Calu3 (cell line): ENCODE data around the gene FCGR2B. TPM values are rescaled to one million over a fixed set of nuclear protein-coding genes. Genes with fewer than 3 reads are reported as not detected.
"Not testable (repeated sequence)": the region's sequence is repeated elsewhere in the genome, so short reads cannot be mapped to it uniquely, and the experiment has no call there.

Experiments used
- Bru-seq: library from RNA; stranded (reverse); fragments of 400-500 nt; gene quantifications from one replicate; lab custom pipeline; 2021; lab: Mats Ljungman, UMichigan
- BruChase-seq, 2 experiments: library from RNA; stranded (reverse); fragments of 400-500 nt; gene quantifications; one replicate each; lab custom pipeline; 2021; lab: Mats Ljungman, UMichigan
- BruUV-seq: library from RNA; stranded (reverse); fragments of 400-500 nt; replicated peaks from 2 replicates; lab custom pipeline; 2021; lab: Mats Ljungman, UMichigan
- CTCF ChIA-PET: fragments of 300-600 bp; sonication (Branson Sonifier 250); formaldehyde crosslinking; loops from one replicate; lab custom pipeline; 2022; ENCODE audit warnings: antibody characterized with exemption; lab: Charles Lee
- DNase-seq: peaks from one replicate; pipeline ENCODE4 v3.0.0; 2022
- H3K27ac Mint-ChIP-seq: one replicate; pipeline ENCODE4 v1.8.0; 2022; ENCODE audit warnings: mixed read lengths; ENCODE audit not compliant: unreplicated experiment
- H3K27me3 Mint-ChIP-seq: one replicate; pipeline ENCODE4 v1.8.0; 2022; ENCODE audit warnings: mixed read lengths; ENCODE audit not compliant: unreplicated experiment
- H3K36me3 Mint-ChIP-seq: one replicate; pipeline ENCODE4 v1.8.0; 2022; ENCODE audit warnings: mild to moderate bottlenecking, moderate library complexity, mixed read lengths; ENCODE audit not compliant: insufficient read depth, unreplicated experiment
- H3K4me1 Mint-ChIP-seq: one replicate; pipeline ENCODE4 v1.8.0; 2022; ENCODE audit warnings: mild to moderate bottlenecking, low read depth, mixed read lengths; ENCODE audit not compliant: unreplicated experiment
- H3K4me3 Mint-ChIP-seq: one replicate; pipeline ENCODE4 v1.8.0; 2022; ENCODE audit warnings: mild to moderate bottlenecking, low read depth, moderate library complexity, mixed read lengths; ENCODE audit not compliant: unreplicated experiment
- H3K9me3 Mint-ChIP-seq: one replicate; pipeline ENCODE4 v1.8.0; 2022; ENCODE audit warnings: low read depth, mixed read lengths; ENCODE audit not compliant: unreplicated experiment
- intact Hi-C: fragments of 100-400 bp; cut with micrococcal nuclease; formaldehyde crosslinking; loops from one replicate; pipeline ENCODE4 v1.10.0; 2022; ENCODE audit not compliant: unreplicated experiment
- long read RNA-seq: library from polyadenylated mRNA; stranded (forward); transcript quantifications from one replicate; pipeline ENCODE4 v2.0.0, GENCODE V29; 2022
- total RNA-seq: library from RNA; stranded (reverse); gene quantifications from 2 replicates; pipeline ENCODE4 v1.2.3, GENCODE V29; 2022

The FCGR2B gene
- total RNA-seq (not detected in 2 replicates), Bru-seq, nascent RNA (not detected), BruChase-seq, experiment 1, labeled RNA remaining after a 6-hour chase (not detected), BruChase-seq, experiment 2, labeled RNA remaining after a 2-hour chase (not detected)
- long read RNA-seq = 0 reads

DNA sequence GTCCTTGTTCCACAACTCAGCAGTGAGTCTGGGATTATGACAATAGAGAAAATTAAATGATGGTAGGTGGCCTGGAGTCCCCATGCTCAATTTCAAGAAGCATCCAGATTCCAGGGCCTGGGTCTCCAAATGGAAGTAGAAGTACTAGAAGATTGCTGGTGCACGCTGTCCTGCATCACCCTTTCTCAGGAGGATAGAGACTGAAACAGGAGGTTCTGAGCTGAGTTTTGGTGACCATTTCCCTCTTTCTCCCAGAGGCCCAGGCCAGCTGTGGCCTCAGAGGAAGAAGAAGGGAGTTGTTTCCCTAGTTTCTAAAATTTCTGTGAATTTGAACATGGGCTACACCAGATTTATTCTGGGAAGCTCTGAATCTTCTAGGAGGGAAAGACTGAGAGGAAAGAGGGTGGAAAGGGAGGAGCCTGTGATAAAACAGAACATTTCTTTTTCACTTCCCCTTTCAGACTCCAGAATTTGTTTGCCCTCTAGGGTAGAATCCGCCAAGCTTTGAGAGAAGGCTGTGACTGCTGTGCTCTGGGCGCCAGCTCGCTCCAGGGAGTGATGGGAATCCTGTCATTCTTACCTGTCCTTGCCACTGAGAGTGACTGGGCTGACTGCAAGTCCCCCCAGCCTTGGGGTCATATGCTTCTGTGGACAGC is at the start of gene FCGR2B:
TSS of gene FCGR2B (plus strand) at position 460 of the 656 bp plus-strand sequence. CDS start at position 559, 99 bp downstream.
- H3K36me3 Mint-ChIP-seq, H3K27me3 Mint-ChIP-seq, intact Hi-C loops, BruUV-seq, H3K9me3 Mint-ChIP-seq, H3K4me1 Mint-ChIP-seq, DNase-seq, H3K27ac Mint-ChIP-seq, CTCF ChIA-PET, H3K4me3 Mint-ChIP-seq: not testable (repeated sequence)

DNA sequence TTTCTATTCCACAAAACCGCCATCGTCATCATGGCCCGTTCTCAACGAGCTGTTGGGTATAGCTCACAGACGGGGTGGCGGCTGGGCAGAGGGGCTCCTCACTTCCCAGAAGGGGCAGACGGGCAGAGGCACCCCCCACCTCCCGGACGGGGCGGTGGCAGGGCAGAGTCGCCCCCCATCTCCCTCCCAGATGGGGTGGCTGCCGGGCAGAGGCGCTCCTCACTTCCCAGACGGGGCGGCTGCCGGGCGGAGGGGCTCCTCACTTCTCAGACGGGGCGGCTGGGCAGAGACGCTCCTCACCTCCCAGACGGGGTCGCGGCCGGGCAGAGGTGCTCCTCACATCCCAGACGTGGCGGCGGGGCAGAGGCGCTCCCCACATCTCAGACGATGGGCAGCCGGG is 46.5 kb upstream of the FCGR2B start:
- CTCF ChIA-PET, H3K9me3 Mint-ChIP-seq, H3K4me3 Mint-ChIP-seq, H3K27ac Mint-ChIP-seq, BruUV-seq, DNase-seq, intact Hi-C loops: not testable (repeated sequence)
- peaks cover 14% of the 10 kb centered on the region for H3K4me1 Mint-ChIP-seq
- H3K36me3 Mint-ChIP-seq = peaks cover 14% of the 10 kb centered on the region
- peaks cover 17% of the 10 kb centered on the region for H3K27me3 Mint-ChIP-seq

DNA sequence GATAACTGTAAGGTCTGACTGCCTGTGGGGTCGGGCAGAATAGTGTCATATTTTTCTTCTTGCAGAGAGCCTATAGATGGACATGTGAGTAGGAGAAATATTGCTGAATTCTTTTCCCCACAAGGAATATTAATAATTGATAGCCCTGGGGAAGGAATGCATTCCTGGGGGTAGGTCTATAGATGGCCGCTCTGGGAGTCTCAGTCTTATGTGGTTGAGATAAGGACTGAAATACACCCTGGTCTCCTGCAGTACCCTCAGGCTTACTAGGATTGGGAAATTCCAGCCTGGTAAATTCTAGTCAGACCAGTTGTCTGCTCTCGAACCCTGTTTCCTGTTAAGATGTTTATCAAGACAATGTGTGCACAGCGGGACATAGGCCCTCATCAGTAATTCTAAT is 44.4 kb upstream of the FCGR2B start:
- not testable (repeated sequence) for H3K9me3 Mint-ChIP-seq

DNA sequence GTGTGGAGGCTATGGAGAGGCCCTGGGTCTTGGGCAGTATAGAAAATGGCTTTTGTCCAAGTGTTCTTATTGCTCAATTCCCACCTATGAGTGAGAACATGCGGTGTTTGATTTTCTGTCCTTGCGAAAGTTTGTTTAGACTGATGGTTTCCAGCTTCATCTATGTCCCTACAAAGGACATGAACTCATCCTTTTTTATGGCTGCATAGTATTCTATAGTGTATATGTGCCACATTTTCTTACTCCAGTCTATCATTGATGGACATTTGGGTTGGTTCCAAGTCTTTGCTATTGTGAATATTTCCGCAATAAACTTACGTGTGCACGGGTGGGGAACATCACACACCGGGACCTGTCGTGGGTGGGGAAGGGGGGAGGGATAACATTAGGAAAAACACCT is 42.5 kb upstream of the FCGR2B start:
- H3K4me3 Mint-ChIP-seq, BruUV-seq, H3K36me3 Mint-ChIP-seq, H3K9me3 Mint-ChIP-seq, DNase-seq, H3K27ac Mint-ChIP-seq, H3K4me1 Mint-ChIP-seq: not testable (repeated sequence)
- CTCF ChIA-PET = interaction anchor here (0.7 kb wide), 1 partner anchor 122 kb away, joined by 3 read pairs; no protein-coding TSS in a partner anchor
- intact Hi-C loops = loop anchor here (10.0 kb wide), 1 partner anchor 76 kb away; the partner anchor contains the start of gene FCGR3A
- H3K27me3 Mint-ChIP-seq = peaks cover 40% of the 10 kb centered on the region

More for the DNA sequence above, 44.4 kb upstream of the FCGR2B start:
- intact Hi-C loops, BruUV-seq, H3K36me3 Mint-ChIP-seq, CTCF ChIA-PET, H3K27ac Mint-ChIP-seq, H3K4me1 Mint-ChIP-seq, H3K4me3 Mint-ChIP-seq, DNase-seq: not testable (repeated sequence)
- peaks cover 25% of the 10 kb centered on the region for H3K27me3 Mint-ChIP-seq

DNA sequence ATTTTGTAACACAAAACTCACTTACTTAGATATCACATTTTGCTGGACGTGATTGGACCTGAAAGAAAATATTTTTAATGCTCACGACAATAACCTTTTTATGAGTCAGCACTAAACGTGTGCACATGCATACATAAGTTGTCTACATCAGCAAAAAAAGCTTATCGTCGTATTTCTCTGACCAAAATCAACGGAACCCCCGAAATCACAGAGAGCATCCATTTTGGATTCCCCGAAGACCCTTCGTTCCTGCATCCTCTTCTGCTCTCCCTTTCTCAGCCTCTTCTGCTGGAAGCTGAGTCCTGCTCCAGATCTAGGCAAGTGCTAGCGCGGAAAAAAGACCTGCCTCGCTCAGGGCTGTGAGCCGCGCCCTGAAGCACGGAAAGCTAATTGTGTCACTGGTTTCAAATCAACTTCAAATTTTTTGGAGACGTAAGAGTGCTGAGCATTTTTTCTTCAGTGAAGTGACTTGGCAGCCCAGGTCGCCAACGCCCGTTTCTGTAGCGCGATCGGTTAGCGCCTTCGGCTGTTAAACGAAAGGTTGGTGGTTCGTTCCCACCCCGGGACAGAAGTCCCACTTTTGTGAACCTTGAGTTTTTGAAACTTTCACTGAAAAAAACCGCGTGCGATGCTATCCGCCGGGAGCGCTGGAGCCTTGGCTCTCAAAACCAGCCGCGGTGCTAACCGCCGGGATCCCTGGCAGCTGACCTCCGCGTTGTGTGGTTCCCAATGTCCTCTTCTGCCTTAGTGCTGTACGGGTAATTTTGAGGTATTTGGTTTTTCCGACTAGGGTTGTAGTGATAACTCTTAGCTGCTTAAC is 41.6 kb upstream of the FCGR2B start:
- intact Hi-C loops = loop anchor here (10.0 kb wide), 1 partner anchor 77 kb away; the partner anchor contains the start of gene FCGR3A
- CTCF ChIA-PET, H3K4me1 Mint-ChIP-seq, H3K36me3 Mint-ChIP-seq, H3K9me3 Mint-ChIP-seq, BruUV-seq, H3K27ac Mint-ChIP-seq: not testable (repeated sequence)
- Mint-ChIP-seq H3K4me3 (peak overlapping the region; percentile 54), H3K27me3 (peaks cover 43% of the 10 kb centered on the region)
- DNase-seq = peak; percentile 19

DNA sequence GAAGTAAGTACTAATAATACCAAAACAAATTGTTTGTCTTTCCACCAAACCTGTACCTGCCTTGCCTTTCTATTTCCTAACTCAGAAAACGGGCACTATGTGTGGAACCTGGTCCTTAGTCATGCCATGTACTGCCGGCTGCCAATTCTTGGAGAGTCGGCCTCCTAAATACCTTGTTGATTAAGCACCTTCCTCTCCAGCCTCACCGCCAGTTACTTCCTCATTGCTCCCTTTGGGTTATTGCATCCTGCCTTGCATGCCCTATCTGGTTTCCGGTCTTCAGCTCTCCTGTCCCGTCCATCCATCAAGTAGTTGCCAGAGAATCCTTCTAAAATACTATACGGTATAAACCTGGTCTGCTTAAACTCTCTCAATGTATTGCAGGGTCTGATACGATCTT is 40.9 kb upstream of the FCGR2B start:
- BruUV-seq, H3K9me3 Mint-ChIP-seq, CTCF ChIA-PET, DNase-seq, H3K4me3 Mint-ChIP-seq, H3K27ac Mint-ChIP-seq, H3K4me1 Mint-ChIP-seq, H3K36me3 Mint-ChIP-seq: not testable (repeated sequence)
- intact Hi-C loops = loop anchor here (10.0 kb wide), 1 partner anchor 77 kb away; the partner anchor contains the start of gene FCGR3A
- peaks cover 47% of the 10 kb centered on the region for H3K27me3 Mint-ChIP-seq

DNA sequence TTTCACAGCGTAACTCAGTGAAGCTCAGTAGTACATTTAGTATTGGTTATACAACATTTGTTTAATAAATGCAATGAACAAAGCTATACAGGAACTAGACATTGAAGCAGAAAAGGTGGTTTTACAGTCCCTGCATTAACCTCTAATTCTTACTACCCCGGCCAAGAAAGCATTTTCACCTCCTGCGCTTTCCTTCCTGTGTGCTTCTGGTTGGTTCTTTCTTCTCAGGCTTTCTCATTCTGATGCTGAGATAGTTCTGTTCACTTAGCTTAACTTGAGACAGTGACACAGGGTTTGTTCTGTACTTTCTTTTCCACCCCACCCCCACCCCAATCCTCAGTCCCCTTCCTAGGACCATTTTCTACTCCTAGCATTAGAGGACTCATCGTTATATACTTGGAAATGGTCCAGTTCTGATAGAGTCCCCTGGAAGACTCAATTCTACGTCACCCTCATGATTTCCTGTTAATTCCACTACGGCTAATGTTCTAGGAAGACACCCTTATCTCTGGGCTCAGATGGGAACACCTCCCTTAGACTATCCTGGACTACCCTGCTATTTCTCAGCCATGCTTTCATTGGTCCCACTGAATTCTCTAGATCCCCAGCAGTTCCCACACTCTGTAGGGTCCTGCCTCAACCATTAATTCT is 39.4 kb upstream of the FCGR2B start:
- H3K27ac Mint-ChIP-seq, H3K4me1 Mint-ChIP-seq, DNase-seq, CTCF ChIA-PET, H3K36me3 Mint-ChIP-seq, BruUV-seq, H3K4me3 Mint-ChIP-seq, H3K9me3 Mint-ChIP-seq: not testable (repeated sequence)
- intact Hi-C loops = loop anchor here (10.0 kb wide), 1 partner anchor 79 kb away; the partner anchor contains the start of gene FCGR3A
- H3K27me3 Mint-ChIP-seq = peaks cover 47% of the 10 kb centered on the region

DNA sequence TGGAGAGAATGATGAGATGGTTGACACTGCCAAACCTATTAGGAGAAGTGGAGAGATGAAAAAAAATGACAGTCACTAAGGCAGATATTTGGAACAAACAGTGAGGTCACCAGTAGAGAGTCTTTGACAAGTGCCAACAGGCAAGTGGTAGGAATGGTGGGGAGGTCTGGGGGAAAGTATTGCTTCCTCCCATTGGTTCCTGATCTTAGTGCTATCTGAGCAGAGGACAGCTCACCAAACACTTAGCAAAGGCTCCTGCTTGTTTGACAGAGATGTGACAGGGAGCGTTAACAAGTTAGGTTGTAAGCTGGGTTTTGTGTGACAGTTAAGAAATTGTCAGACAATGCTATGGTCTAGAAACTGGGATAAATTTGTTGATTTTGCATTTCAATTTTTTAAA is 38.3 kb upstream of the FCGR2B start:
- H3K4me3 Mint-ChIP-seq, H3K4me1 Mint-ChIP-seq, BruUV-seq, H3K27ac Mint-ChIP-seq, H3K9me3 Mint-ChIP-seq, DNase-seq, CTCF ChIA-PET, H3K36me3 Mint-ChIP-seq: not testable (repeated sequence)
- peaks cover 47% of the 10 kb centered on the region for H3K27me3 Mint-ChIP-seq
- intact Hi-C loops = loop anchor here (10.0 kb wide), 1 partner anchor 80 kb away; the partner anchor contains the start of gene FCGR3A
